HG03025 (cell line): ENCODE measurements around the gene SPTBN1.
"Not testable (repeated sequence)": the region's sequence is repeated elsewhere in the genome, so short reads cannot be mapped to it uniquely, and the experiment has no call there.

ENCODE experiments used
- ATAC-seq: cut with Tn5 transposase; IDR thresholded peaks from one replicate; pipeline ENCODE4 v1.9.1; 2021; ENCODE audit warnings: mild to moderate bottlenecking, moderate library complexity; ENCODE audit not compliant: unreplicated experiment, low FRiP score

Gene SPTBN1

GRCh38 chr2:54522624-54523281, 66.6 kb downstream of the SPTBN1 start:
- ATAC-seq: peak; percentile 73

DNA sequence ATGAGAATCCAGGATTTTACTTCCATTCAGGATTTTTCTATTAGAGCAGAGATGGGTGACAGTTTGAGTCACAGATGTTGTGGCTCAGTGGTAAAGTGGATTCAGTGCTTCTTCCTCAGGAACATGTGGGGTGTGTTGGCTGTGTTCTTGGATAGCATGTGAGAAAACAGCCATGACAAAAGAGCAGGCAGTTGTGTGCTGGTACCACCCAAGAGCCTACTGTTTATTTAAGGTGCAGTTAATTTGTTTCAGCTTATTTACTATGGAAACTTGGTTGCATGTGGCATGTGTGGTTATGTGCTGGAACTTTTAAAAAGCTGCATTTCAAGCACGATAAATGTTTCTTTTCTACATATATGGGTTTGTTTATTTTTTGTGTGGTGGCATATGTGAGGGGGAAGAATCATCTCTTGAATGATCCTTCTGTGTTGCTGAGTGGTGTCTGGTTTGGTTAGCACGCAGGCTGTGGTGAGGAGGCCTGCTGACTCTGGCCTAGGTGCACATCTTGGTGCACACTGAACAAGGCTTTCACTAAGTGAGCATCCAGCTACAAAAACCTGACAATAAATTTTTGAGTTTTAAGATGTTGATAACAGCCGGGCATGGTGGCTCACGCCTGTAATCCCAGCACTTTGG, 67.3 kb downstream of the SPTBN1 start:
- no peak for ATAC-seq

DNA sequence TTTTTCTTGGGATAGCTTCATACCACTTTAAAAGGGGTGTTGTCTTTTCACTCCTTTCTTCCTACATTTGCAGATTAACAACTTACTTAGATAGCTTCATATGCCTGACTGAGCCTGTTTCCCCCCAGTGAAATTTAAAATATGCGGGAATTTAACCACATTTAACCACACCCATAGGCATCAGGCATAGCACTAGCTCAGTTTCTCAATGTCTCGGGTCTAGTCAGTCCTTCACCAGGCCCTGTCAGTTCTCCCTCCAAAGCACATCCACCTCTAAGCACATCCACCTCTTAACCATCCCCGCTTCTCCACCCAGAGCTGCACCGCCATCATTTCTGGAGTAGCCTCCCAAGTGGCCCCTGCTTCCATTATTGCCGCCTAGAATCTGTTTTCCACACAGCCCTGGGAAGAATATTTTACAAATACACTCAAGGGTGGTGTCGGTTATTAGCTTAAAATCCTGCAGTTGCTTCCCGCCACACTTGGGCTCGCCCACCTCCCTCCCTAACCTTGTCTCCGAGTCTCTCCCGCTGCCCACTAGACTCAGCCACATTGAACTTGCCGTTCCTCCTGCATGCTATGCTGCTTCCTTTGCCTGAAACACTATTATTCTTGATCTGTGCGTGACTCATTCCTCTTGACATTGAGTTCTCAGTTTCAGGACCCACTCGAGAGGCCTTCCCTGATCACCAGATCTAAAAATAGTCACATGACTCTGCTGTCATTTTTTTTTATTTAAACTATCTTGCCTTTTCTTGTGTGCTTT, 68.3 kb downstream of the SPTBN1 start:
- no peak for ATAC-seq

DNA sequence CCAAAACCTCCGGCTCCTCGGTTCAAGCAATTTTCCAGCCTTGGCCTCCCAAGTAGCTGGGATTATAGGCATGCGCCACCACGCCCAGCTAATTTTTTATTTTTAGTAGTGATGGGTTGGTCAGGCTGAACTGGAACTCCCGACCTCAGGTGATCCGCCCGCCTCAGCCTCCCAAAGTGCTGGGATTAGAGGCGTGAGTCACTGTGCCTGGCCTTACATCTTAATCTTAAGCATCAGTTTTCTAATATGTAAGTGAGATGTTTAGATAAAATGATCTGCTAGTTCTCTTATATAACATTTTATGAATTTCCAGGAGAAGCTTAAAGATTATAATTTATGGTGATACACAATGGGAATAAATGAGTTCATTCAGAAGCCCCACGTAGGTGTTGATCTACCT, 69.2 kb downstream of the SPTBN1 start:
- ATAC-seq: no peak

- no peak for ATAC-seq
These were observed 70.2 kb downstream of the SPTBN1 start for GRCh38 chr2:54526226-54526879.

- no peak for ATAC-seq
These were observed 72.3 kb downstream of the SPTBN1 start for GRCh38 chr2:54528311-54528955.

DNA sequence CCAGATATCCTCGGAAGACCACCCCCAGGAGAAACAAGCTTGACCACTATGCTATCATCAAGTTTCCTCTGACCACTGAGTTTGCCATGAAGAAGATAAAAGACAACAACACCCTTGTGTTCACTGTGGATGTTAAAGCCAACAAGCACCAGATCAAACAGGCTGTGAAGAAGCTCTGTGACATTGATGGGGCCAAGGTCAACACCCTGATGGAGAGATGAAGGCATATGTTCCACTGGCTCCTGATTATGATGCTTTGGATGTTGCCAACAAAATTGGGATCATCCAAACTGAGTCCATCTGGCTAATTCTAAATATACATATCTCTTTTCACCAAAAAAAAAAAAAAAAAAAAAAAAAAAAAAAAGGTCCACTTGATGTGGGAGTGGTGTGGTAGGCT, 73.4 kb downstream of the SPTBN1 start:
- ATAC-seq: not testable (repeated sequence)

DNA sequence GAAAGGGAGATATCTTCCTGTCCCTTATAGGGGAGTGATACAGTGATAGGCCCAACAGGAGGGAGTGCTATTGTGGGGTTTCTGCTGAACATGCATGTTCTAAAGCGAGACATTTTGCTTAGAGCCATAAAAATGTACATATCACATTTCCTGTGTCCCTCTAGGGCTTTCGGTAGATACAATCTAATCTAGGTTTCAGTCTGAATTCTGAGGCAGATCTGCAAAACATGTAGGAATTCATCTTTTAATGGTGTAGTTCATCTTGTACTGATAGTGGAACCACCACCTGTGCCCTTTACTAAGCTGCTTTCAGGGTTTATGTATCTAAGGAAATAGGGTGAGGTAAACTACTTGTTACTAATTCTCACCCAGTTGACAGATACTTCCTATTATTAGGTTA, 73.8 kb downstream of the SPTBN1 start:
- ATAC-seq: peak; percentile 74

DNA sequence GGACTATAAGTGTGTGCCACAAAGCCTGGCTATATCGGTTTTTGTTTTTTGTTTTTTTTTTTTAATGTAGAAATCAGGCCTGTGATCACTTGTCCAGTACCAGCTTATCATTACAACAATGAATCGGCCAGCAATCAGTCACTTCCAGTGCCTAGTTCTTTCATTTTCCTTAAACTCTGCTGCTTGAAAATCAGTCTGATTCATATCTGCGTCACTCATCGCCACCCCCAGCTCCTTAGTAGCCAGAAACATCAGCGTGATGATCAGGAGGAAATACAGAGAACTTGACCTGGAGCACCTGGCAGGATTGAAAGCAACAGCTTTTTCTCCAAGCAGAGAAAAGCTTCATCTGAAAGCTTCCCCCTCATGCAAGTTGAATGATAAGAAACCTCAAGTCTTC, 75.4 kb downstream of the SPTBN1 start:
- ATAC-seq: no peak

DNA sequence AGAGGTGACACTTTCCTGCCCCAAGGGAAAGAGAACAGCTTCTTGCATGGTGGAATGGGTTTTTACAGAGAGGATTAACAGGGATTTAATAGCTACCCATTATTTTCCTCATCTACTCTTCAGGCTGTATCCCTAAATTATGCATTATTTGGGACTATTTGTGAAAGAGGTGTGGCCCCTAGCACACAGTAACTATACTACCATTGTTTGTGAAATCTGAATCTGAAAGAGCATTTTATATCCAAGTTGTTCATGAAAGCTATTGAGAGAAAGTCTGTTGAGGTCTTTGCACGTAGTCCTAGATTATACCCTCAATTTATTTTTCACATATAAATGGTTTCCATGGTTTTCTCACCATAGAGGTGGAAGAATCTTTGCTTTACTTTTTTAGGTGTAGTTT, 78.1 kb downstream of the SPTBN1 start:
- ATAC-seq: no peak

GRCh38 chr2:54534625-54535024, 78.5 kb downstream of the SPTBN1 start:
- no peak for ATAC-seq

- no peak for ATAC-seq
These were observed 79.6 kb downstream of the SPTBN1 start for GRCh38 chr2:54535599-54536195.

DNA sequence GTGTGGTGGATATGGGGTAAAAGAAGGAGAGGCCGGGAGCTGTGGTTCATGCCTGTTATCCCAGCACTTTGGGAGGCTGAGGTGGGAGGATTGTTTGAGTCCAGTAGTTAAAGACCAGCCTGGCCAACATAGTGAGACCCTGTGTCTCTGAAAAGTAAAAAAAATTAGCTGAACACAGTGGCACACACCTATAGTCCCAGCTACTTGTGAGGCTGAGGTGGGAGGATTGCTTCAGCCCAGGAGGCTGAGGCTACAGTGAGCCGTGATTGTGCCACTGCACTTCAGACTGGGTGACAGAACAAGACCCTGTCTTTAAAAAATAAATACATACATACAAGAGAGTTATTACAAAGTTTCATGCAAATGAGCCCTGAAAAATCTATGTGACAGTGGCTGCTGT, 80.6 kb downstream of the SPTBN1 start:
- ATAC-seq: no peak

GRCh38 chr2:54538537-54538936, 82.4 kb downstream of the SPTBN1 start:
- no peak for ATAC-seq

GRCh38 chr2:54539683-54540082, 83.6 kb downstream of the SPTBN1 start:
- no peak for ATAC-seq

DNA sequence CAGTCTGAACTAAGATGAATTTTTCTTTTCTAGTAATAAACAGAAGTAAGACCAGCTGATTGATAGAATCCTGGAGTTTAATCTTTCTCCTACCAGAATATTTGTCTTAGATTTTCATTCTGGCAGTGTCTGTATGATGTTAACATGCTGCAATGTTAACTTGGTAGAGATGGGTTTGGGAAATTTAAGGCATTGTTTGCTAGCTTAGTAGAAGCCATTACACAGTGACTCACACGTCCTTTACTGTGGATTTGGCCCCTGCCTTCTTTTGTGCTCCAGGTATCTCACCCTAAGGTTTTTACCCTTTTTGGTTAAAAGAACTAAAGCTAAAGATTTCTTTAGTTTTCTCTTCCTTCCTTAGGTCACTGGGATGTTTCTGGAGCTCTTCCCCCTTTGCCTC, 84.1 kb downstream of the SPTBN1 start:
- ATAC-seq: no peak

DNA sequence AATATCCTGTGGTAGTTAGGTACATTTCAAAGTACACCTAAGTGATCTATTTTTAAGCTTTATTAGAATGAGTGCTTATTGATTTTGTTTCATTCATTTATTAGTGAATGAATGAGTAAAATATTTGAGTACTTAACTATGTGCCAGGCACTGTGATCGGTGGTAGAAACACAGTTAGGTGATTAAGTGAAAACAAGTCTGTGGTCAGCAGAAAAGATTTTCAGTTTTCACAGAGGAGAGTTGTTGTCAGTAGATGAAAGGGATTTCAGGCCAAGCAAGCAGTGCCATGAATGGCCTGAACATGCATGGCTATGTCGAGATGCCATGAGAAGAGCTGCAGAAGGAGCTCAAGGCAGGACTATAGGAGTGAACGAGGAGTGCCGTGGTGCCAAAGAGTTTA, 85.9 kb downstream of the SPTBN1 start:
- no peak for ATAC-seq

DNA sequence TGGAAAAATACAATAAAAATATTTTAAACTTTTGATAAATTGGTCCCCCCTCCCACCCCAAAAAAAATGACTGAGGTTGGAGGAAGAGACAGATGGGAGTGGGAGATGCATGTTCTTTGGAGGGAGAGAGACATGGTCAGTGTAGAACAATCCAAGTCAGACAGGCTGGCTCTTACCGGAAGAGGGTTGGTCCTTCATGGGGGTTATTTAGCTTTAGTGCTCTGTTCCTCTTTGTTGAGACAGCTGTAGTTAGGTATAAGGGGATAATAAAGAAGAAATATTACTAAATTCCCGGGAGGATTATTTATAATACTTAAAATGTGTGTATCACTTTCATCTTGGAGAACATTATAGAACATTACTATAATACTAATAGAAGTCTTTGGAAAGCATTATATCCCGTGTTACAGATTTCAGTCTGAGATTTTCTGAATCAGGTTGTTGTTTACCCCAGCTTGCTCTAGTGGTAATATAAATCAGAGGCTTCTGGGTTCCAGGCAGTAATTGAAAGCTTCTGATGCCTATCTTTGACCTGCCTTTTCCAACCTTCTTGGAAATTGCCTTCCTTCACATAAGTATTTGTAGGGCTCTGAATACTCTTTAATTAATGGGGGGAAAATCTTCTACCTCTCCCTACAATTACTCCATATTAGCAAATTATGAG, 87.7 kb downstream of the SPTBN1 start:
- ATAC-seq: no peak

DNA sequence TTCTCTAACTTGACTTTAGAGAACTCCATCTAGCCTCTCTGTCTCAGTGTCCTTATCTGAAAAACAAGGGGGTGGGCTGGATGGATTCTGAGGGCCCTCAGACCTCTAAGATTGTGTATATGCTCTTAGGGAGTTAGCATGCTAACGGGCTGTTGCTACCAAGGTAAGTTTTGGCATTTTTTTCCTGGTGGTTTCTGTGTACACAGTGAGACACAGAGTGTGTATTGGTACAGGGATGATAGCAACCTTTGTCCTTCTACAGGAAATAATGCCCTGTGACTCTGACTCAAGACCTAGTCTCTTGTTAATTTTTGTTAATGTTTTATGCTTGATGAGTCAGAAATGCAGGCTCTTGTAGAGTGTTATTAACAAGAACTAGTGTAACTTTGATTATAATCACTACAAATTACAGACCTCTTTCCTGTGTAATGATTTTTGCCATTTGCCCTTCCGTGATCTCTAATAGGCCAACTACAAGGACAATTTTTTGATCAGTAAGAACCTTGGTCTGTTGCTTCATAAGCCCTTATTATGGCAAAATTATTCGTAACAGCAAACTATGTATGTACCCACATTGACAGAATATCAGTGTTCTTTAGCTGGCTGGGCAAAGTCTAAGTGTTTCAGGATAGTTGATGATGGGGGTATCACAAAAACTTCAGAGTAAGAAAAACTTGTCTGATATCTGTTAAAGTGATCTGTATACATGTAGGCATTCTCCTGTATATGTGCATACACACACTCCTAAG, 89.7 kb downstream of the SPTBN1 start:
- no peak for ATAC-seq
